ENCODE results near the gene ZKSCAN2. TPM values are rescaled to one million over a fixed set of nuclear protein-coding genes. Genes with fewer than 3 reads are reported as not detected.
A peak's percentile ranks its signal among the peaks of the same experiment; 100 is the strongest.

ZKSCAN2 gene
- total RNA-seq (2021) (16.4 and 17.0 TPM in 2 replicates), Bru-seq, nascent RNA (percentile 80 among the genes with signal in this experiment), BruChase-seq, experiment 1, labeled RNA remaining after a 2-hour chase (percentile 92 among the genes with signal in this experiment), BruChase-seq, experiment 2, labeled RNA remaining after a 6-hour chase (percentile 72 among the genes with signal in this experiment)
- long read RNA-seq, full-length matches to known transcripts = 6 of 15 reads
- long read RNA-seq, partial matches to known transcripts = 3 of 15 reads
- long read RNA-seq, other reads (novel, unspliced or antisense) = 6 of 15 reads

- BruUV-seq (replicated peaks) = no TSS peak
- POLR2A ChIA-PET (ENCODE audit: low non-redundant PET) = no interaction called here
- intact Hi-C loops (cut with micrococcal nuclease; ENCODE audit: unreplicated experiment) = no loop called here
- no peaks in the 10 kb centered on the region for H3K27me3 ChIP-seq (replicated peaks; ENCODE audit: insufficient read depth, low read depth, low read length, poor library complexity)
- CTCF ChIA-PET = no interaction called here
- H3K27ac ChIP-seq (ENCODE audit: low read depth, low read length, poor library complexity, severe bottlenecking) = peak within 1 kb of the TSS; percentile 98
- H3K4me3 ChIP-seq (ENCODE audit: low read depth, low read length, poor library complexity, severe bottlenecking) = peak within 1 kb of the TSS; percentile 91
- H3K4me1 ChIP-seq (ENCODE audit: insufficient read depth, low read length, poor library complexity, severe bottlenecking) = peaks cover 10% of the 10 kb centered on the region
- no peaks in the 10 kb centered on the region for H3K9me3 ChIP-seq (ENCODE audit: low read depth, low read length, poor library complexity, severe bottlenecking)
- peaks cover 16% of the 10 kb centered on the region for H3K36me3 ChIP-seq (ENCODE audit: insufficient read depth, low read length, poor library complexity, severe bottlenecking)
- TF ChIP-seq EZH2 (IDR thresholded peaks at IDR 0.05; ENCODE audit: borderline replicate concordance, low read depth, low read length, poor library complexity, severe bottlenecking) (no peak), CTCF (conservative IDR thresholded peaks at IDR 0.05; ENCODE audit: low read depth, low read length) (no peak)
- DNase-seq (ENCODE audit: low spot score) = peak; percentile 88
Measured at GRCh38 chr16:25257470-25257955, at the start of gene ZKSCAN2. ZKSCAN2 (minus strand) TSS chr16:25257845; CDS start chr16:25257127, 718 bp downstream.

- BruUV-seq (replicated peaks) = no TSS peak
- Histone ChIP-seq H3K36me3 (ENCODE audit: insufficient read depth, low read length, poor library complexity, severe bottlenecking) (no peaks in the 10 kb centered on the region), H3K4me3 (ENCODE audit: low read depth, low read length, poor library complexity, severe bottlenecking) (no peak overlapping the region), H3K27me3 (replicated peaks; ENCODE audit: insufficient read depth, low read depth, low read length, poor library complexity) (no peaks in the 10 kb centered on the region), H3K27ac (ENCODE audit: low read depth, low read length, poor library complexity, severe bottlenecking) (peak overlapping the region; percentile 9), H3K9me3 (ENCODE audit: low read depth, low read length, poor library complexity, severe bottlenecking) (no peaks in the 10 kb centered on the region), H3K4me1 (ENCODE audit: insufficient read depth, low read length, poor library complexity, severe bottlenecking) (peaks cover 8% of the 10 kb centered on the region)
- TF ChIP-seq EZH2 (IDR thresholded peaks at IDR 0.05; ENCODE audit: borderline replicate concordance, low read depth, low read length, poor library complexity, severe bottlenecking) (no peak), CTCF (conservative IDR thresholded peaks at IDR 0.05; ENCODE audit: low read depth, low read length) (no peak)
- ChIA-PET POLR2A (ENCODE audit: low non-redundant PET) (no interaction called here), CTCF (interaction anchor here (0.6 kb wide), 1 partner anchor 1804 kb away, joined by 5 read pairs; no protein-coding TSS in a partner anchor)
- no peak for DNase-seq (ENCODE audit: low spot score)
- intact Hi-C loops (cut with micrococcal nuclease; ENCODE audit: unreplicated experiment) = loop anchor here (10.0 kb wide), 1 partner anchor 495 kb away; no protein-coding TSS in a partner anchor
Measured at GRCh38 chr16:25299792-25300590, 42.3 kb upstream of the ZKSCAN2 start.

DNA sequence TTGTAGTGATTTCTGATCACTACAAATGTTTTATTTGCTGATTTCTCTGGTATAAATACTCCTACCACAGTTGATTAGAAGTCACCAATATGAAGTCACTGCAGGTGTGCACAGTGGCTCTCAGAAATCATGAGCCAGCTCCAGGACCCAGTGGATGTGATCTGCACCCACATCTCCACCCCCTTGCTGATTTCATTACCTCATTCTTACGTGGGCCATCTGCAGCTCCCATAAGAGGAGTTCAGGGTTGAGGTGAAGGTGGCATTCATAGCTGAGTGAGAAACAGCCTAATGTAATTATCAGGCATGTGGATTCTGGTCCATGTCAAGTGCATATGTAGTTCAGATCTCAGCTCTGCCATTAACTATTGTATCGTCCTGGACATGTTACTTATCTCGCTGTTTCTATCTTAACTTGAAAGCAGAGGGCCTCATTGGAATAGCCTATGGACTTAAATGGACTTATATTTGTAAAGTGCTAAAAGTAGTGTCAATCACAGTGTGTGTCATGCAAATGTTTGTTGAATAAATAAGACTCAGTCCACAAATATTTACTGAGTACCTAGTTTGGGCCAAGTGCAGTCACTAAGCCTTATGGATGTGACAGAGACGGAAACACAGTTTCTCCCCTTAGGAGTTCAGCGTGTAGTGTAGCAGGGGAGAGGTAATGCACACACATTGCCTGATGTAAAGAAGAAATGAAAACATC, 40.7 kb upstream of the ZKSCAN2 start:
- Histone ChIP-seq H3K4me1 (ENCODE audit: insufficient read depth, low read length, poor library complexity, severe bottlenecking) (peaks cover 8% of the 10 kb centered on the region), H3K27me3 (replicated peaks; ENCODE audit: insufficient read depth, low read depth, low read length, poor library complexity) (no peaks in the 10 kb centered on the region), H3K9me3 (ENCODE audit: low read depth, low read length, poor library complexity, severe bottlenecking) (no peaks in the 10 kb centered on the region), H3K4me3 (ENCODE audit: low read depth, low read length, poor library complexity, severe bottlenecking) (no peak overlapping the region), H3K36me3 (ENCODE audit: insufficient read depth, low read length, poor library complexity, severe bottlenecking) (no peaks in the 10 kb centered on the region), H3K27ac (ENCODE audit: low read depth, low read length, poor library complexity, severe bottlenecking) (no peak overlapping the region)
- no peak for DNase-seq (ENCODE audit: low spot score)
- TF ChIP-seq CTCF (conservative IDR thresholded peaks at IDR 0.05; ENCODE audit: low read depth, low read length) = no peak
- TF ChIP-seq EZH2 (IDR thresholded peaks at IDR 0.05; ENCODE audit: borderline replicate concordance, low read depth, low read length, poor library complexity, severe bottlenecking) = no peak
- intact Hi-C loops (cut with micrococcal nuclease; ENCODE audit: unreplicated experiment) = loop anchor here (10.0 kb wide), 1 partner anchor 496 kb away; no protein-coding TSS in a partner anchor
- POLR2A ChIA-PET (ENCODE audit: low non-redundant PET) = no interaction called here
- CTCF ChIA-PET = no interaction called here
- BruUV-seq (replicated peaks) = no TSS peak

Measured in A673 (cell line).